Dermis blood vessel endothelial cell (primary cell): ENCODE data around the gene TMEM132C. TPM values are rescaled to one million over a fixed set of nuclear protein-coding genes. Genes with fewer than 3 reads are reported as not detected.

Source experiments
- DNase-seq: peaks from one replicate; pipeline ENCODE4 v3.0.0; 2010
- total RNA-seq: library from RNA; depleted of rRNA; stranded (reverse); fragments of >200 nt; gene quantifications from 2 replicates; pipeline ENCODE4 v1.2.3, GENCODE V29; 2014

Gene TMEM132C
- total RNA-seq, 1 donor from 2014 or later, result not detected

DNA sequence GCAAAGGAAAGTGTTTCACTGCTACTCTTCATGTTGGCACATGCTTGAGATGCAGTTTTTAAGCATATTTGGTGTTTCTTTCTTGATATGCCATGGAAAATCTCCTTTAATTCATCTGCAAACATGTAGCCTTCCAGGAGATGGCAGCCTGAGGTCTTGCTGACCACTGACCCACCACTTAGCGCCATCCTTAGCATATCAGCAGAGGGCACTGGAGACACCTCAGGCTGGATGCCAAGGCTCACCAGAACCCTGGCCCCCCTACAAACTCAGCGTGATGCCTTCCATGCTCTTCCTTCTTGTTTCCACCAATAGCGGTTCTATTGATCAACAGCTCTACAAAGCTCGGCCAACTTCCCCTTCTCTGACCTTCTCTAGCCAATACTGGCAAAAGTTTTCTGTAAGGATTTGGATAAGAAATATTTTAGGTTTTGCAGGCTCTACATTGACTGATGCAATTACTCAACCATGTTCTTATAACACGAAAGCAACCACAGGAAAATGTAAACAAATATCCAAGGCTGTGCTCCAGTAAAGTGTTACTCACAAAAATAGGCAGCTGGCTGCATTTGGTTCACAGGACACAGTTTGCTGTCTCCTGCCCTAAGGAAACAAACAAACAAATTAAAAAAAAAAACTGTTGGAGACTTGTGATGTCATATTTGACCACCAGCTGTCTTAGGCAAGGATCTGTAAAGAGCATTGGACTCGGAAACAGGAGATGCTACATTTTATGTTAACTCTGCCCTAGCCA, 347.0 kb downstream of the TMEM132C start:
- no peak for DNase-seq

- DNase-seq, result no peak
Measured at GRCh38 chr12:128617304-128617833, 350.4 kb downstream of the TMEM132C start.

GRCh38 chr12:128619263-128619662, 352.3 kb downstream of the TMEM132C start:
- no peak for DNase-seq

DNA sequence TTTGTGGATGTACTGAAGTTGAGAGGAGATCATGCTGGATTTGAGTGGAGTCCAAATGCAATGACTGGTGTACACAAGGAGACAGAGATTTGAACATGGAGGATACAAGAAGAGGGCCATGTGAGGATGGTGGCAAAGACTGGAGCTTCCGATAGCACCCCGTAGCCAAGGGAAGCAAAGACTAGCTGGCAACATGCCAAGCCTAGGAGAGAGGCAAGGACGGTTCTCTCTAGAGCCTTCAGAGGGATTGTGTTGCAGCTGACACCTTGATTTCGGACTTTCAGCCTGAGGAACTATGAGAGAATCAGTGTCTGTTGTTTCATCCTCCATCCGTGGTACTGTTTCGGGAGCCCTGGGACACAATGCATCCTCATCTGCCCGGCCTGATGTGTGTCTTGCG, 354.3 kb downstream of the TMEM132C start:
- no peak for DNase-seq

DNA sequence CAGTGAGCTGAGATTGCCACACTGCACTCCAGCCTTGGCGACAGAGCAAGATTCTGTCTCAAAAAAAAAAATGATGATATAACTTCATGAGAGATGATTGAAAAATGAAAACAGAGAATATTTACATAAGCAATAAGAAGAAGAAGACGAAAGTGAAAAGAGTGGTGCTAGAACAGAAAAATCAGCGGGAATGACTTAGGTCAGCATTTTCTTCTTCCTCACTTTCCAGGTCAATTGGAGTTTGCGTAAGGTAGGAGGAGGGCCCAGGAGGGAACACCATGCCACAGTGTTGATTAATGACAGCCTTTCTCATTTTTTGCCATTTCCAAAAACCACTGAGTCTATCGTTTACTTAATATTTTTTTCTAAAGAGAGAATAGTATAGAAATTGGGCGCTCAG, 356.8 kb downstream of the TMEM132C start:
- no peak for DNase-seq

GRCh38 chr12:128626808-128627320, 359.9 kb downstream of the TMEM132C start:
- no peak for DNase-seq

GRCh38 chr12:128627659-128628058, 360.7 kb downstream of the TMEM132C start:
- no peak for DNase-seq

GRCh38 chr12:128629979-128630378, 363.0 kb downstream of the TMEM132C start:
- no peak for DNase-seq

GRCh38 chr12:128637642-128638606, 371.0 kb downstream of the TMEM132C start:
- DNase-seq, result no peak

DNA sequence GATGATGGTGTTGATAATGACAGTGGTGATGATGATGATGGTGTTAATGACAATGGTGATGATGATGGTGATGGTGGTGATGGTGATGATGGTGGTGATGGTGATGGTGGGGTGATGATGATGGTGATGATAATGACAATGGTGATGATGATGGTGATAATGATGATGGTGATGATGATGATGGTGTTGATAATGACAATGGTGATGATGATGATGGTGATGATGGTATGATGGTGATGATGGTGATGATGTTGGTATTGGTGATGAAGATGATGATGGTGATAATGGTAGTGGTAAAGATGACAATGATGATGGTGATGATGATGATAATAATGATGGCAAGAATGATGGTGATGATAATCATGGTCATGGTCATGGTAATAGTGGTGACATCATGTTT, 372.1 kb downstream of the TMEM132C start:
- no peak for DNase-seq

GRCh38 chr12:128643155-128643554, 376.2 kb downstream of the TMEM132C start:
- no peak for DNase-seq

DNA sequence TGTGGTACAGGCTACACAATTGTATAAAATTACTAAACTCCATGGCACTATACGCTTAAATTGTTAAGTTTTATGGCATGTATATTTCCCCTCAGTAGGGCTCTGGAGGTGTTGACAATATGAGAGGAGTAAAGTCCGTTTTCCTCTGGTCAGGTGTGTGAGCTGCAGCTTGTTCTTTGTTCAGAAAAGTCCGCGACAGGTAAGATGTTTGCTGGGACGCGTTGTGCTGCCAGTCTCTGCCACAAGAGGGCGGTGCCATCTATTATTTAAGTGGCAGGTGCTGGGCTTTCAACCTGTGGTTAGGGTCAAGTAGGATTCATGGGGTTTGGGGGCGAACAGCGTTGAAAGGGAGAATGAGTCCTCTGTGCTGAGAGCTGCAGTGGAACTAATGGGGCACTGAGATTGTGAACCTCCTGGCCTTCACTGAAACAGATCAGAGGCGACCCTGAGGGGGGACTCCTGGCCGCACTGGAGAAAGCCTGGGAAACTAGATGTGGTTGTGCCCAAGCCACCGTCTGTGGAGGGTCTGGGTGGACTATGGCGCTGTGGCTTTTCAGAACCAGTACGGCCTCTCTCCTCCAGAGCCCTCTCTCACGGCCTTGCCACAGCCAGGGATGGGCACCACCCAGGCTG, 377.8 kb downstream of the TMEM132C start:
- DNase-seq, result peak; percentile 11

GRCh38 chr12:128649902-128650301, 382.9 kb downstream of the TMEM132C start:
- no peak for DNase-seq

DNA sequence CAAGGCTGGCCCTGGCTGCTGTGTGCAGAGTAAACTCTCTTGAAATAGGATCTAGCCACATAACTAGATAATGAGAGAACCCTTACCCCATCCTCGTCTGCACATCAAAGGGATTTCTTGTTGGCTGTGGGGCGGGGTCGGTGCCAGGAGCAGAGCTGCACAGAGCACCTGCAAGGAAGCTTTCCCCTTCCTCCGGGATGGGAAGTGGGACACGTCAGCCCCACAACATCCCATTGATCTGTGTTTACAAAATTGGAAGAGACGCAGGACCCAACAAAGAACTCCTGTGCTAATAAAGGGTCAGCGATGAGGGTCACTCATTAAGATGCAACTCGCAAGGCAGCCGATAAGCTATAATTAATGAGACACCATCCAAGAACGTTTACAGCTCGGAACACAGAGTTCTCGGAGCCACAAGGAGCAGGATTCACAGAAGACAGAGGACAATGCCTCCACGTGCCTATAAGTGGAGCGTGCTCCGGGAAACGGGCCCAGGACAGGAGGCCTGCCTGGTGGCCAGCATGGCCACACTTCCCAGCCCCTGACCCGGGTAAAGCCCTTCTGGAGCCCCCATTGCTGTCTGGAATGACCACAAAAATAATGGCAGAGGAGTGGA, 385.3 kb downstream of the TMEM132C start:
- no peak for DNase-seq

DNA sequence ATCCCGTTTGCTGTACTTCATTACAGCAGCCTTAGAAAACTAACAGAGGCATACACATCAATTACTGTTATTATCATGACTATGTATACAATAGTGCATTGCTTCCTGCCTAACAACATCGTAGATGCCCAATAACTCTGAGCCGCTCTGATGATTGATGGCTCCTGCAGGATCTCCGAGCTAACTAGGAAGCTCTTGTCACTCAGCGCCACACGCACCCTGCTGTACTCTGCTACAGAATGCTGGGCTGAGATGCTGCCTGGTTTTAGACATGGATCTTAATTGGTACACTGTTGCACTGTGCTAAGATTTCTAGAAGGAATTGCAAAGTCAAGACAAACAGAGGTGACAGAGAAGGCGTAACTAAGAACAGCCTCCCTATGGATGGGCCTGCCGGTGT, 387.5 kb downstream of the TMEM132C start:
- DNase-seq, result no peak

GRCh38 chr12:128657378-128657777, 390.4 kb downstream of the TMEM132C start:
- DNase-seq, result no peak

DNA sequence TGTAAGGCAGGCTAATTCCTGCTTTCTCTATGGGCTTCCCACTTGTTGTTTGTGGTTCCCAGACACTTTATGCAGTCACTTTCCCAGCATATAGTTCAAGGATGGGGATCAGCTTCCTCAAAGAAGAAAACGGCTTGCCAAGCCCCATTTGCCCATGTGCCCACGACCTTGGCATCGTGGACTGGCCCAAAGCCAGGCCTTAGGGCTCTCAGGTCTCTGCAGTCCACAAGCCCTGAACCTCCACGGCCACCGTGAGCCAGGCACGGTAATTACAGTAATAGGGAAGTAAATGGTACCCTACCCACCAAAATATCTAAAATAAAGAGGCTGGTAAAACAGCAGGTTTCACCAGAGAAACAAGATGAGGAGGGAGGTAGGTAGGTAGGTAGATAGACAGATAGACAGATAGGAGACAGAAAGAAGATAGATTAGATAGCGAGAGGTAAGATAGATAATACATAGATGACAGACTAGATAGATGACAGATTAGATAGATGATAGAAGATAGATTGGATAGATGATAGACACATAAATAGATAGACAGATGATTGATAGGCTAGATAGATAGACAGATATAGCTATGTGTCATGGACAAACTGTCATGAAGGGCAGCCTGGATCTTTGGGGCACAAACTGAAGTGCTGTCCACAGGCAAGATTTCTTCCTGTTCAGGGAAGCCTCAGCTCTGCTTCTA, 393.7 kb downstream of the TMEM132C start:
- DNase-seq, result no peak

DNA sequence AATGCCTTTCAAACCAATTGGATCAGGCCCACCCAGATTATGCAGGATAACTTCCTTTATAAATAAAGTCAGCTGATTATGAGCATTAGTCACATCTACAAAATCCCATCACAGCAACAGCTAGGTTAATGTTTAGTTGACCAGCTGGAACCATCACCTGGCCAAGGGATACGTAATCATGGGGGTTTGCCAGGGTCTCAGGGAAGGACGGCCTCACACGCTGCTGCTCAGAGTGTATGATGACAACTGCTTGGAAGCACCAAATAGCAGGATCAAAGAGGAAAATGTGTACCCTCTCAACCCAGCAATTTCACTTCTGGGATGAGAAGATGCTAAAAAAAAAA, 394.2 kb downstream of the TMEM132C start:
- no peak for DNase-seq

DNA sequence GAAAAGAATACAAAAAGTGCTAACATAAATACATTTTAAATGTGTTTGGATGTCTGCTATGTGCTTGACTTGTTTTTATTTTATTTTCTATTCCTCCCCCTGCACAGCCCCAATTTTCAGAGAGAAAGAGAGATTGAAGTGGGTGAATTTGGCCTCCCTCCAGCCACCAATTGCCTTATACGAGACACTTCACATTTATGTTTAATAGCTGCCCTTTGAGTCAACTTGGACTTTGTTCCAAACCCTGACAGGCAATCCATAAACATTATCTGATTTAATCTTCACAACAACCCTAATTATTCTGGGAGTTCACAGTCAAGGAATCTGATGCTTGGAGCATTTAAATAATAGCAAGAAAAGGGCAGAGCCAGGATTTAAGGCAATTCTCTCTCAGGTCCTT, 395.1 kb downstream of the TMEM132C start:
- no peak for DNase-seq

GRCh38 chr12:128664501-128664900, 397.5 kb downstream of the TMEM132C start:
- DNase-seq, result no peak

DNA sequence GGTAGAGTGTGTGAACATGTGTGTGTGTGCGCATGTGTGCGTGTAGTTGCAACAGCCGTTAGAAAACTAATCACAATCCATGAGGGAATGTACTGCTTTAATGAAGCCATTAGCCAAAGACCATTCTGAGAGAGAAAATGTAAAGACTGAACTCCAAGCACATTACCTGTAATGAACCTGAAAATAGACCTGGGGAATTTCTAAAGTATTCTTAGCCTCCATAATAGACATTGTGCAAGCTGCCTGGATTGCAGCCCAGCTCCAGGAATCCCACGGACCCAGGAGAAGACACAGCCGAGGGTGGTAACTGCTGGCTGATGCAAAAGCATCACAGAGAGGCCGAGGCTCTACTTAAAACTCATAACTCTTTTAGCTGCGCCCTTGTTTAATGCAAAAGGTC, 400.2 kb downstream of the TMEM132C start:
- no peak for DNase-seq

GRCh38 chr12:128671528-128672042, 404.6 kb downstream of the TMEM132C start:
- no peak for DNase-seq
